HG03097 (cell line): Measurements from ENCODE around the gene SAMSN1.
A peak's percentile ranks its signal among the peaks of the same experiment; 100 is the strongest.

Experiments used
- ATAC-seq: cut with Tn5 transposase; IDR thresholded peaks from one replicate; pipeline ENCODE4 v1.9.1; 2021; ENCODE audit not compliant: unreplicated experiment, low FRiP score

Gene SAMSN1

DNA sequence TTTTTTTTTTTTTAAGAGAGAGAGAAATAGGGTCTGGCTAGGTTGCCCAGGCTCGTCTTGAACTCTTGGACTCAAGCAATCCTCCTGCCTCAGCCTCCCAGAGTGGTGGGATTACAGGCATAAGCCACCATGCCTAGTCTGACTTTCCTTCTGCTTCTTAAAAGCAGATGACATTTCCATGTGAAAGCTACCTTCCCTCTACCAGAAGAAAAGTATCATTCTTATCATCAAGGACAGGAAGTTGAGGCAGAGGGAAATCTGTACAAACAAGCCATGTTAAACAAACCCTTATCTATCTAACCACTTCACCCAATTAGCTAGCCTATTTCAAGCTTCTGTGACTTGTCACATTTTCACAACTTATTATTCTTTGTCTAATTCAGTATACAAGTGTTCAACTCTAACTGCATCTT, 54.8 kb downstream of the SAMSN1 start:
- no peak for ATAC-seq

GRCh38 chr21:14488672-14489204, 57.4 kb downstream of the SAMSN1 start:
- ATAC-seq: no peak

- no peak for ATAC-seq
These were observed 58.4 kb downstream of the SAMSN1 start for GRCh38 chr21:14487490-14488432.

DNA sequence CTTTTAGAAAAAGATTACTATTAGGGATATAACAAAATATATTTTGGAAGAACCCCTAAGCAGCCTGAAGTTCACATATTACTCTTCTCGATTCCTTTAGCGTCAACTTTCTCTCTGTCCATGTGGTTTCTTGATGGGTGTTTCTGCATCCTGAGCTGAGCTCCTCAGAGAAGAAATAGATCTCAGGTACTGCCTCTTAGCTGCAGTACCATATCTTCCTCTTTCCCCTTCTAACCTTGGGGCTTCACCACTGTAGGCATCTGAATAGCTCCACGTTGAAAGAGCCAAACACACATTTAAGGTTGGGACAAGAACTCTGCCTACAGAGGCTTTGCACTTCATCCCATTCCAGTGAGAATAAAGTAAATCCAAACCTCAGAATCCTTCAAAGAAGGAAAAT, 59.2 kb downstream of the SAMSN1 start:
- ATAC-seq: no peak

- ATAC-seq: no peak
These were observed 61.7 kb downstream of the SAMSN1 start for GRCh38 chr21:14484188-14485009.

DNA sequence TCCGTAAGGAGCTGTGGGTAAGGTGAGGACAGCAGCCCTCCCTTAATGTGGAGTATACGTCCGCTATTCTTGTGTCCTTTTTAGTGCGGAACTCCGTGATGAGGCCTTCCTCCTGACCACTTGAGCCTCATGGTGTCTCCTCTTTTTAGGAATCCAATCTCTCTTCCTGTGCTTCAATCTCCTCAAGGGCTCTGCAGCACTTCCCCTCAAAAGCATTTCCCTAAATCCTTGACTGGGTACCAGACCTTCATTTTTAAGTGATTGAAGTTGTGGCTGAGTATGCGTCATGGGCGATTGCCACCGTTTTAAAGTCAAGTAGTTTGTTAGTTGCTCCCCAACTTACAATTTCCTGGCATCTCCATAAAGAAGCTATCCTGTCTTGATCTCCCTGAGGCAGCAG, 62.8 kb downstream of the SAMSN1 start:
- no peak for ATAC-seq

- no peak for ATAC-seq
These were observed 64.0 kb downstream of the SAMSN1 start for GRCh38 chr21:14482165-14482564.

DNA sequence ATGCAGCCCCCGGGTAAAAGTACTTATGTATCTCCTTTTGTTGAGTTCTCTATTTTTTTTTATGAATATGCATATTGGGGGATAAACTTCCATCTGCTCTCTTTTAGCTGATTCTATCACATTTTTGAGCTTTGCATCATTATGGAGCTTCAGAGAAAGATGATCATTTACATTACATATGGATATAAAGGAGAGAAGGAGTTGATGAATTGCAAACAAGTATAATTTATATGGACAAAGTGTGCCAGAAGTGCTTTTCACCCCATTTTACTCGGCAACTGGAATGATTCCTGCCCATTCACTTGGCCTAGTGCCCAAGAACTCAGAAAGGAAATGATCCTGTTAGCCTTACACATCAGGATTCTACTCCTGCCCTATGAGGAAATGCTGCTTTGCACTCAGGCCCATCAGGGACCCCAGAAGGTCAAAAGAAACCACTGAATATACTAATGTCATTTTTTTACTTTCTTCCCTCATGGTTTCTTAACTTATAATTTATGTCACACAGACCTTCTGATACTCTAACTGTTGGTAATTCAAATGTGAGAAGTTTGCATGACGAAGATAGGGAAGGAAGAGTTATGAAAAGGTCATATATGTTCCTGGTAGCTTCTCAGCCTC, 65.6 kb downstream of the SAMSN1 start:
- ATAC-seq: no peak

GRCh38 chr21:14479241-14479786, 66.8 kb downstream of the SAMSN1 start:
- ATAC-seq: no peak

GRCh38 chr21:14477841-14478240, 68.3 kb downstream of the SAMSN1 start:
- ATAC-seq: no peak

DNA sequence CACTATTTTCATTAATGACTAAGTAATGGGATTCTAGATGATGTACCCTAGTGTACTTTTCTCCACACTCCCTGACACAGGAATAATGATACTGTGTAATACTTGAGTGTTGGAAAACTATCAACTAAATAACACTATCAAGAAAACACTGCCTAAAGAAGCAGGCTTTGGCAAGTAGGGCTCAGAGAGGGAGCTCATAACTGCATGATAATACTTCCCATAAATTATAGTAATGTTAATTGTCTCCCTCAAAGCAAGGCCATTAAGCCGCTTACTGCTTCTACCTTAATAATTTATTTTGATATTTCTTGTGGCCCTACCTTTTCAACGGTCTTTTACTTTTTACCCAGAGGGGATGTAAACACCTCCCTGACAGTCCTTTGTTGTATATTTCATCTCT, 69.0 kb downstream of the SAMSN1 start:
- no peak for ATAC-seq

DNA sequence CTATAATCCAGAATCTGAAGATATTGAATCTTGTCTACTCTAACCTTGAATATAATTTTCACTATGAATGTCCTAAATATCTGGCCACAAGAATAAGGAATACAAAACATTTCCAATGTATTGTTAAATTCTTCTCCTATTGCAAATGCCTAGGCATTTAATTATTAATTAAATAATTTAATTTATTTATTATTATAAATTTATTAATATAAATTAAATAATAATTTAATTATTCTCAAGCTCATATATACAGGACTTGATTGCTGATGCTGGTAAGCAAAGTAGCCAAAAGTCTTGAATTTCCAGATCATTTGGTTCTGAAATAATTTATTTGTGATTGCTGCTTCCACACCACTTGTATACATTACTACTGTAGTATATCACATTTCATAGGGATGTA, 71.1 kb downstream of the SAMSN1 start:
- ATAC-seq: no peak

GRCh38 chr21:14469641-14470040, 76.5 kb downstream of the SAMSN1 start:
- ATAC-seq: no peak

DNA sequence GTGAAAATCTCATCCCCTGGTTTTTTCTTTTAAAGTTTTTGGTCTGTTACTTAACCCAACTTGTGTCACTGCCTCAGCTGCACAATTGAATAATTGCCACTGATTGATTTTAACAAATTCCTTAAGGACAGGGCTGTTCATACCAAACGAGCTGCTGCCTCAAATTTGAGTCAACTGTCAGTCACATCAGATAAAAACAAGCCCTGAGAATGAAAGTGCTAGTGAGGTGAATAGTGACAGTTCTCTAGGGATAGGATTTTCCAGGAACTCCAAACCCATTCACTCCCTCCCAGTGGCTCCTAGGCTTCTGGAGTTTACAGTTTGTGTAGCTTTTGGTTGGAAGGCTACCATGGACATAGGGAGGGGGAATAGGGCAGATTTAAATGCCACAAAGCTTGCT, 79.4 kb downstream of the SAMSN1 start:
- no peak for ATAC-seq

- ATAC-seq: no peak
These were observed 88.4 kb downstream of the SAMSN1 start for GRCh38 chr21:14457762-14458161.

GRCh38 chr21:14456911-14457310, 89.2 kb downstream of the SAMSN1 start:
- no peak for ATAC-seq

- ATAC-seq: peak; percentile 81
These were observed 91.8 kb downstream of the SAMSN1 start for GRCh38 chr21:14454016-14455009.

GRCh38 chr21:14453339-14454015, 92.6 kb downstream of the SAMSN1 start:
- peak; percentile 74 for ATAC-seq

DNA sequence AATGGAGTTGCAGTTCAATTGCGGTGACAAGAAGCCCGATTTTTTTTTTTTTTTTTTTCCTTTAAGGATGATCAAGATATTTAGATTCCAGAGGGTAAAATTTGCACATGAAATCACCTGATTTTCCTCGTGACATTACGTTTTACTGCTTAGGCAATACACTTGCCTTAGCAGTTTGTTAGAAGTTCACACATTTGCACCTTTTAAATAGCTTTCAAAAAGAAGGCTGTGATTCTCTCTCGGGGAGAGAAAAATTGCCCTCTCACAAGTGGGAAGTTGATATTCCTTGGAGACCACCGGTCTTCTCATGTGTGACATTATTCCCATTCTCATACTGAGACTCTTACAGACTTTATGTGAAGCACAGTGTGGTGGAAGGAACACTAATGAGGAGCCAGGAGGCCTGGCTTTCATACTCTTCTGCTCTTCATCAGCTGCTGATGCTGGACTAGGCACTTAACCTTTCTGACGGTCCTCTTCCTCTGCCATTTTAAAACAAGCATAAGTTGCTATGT, 93.3 kb downstream of the SAMSN1 start:
- no peak for ATAC-seq
